Fibroblast of skin of left quadriceps (primary cell): Measurements from ENCODE around the gene UBE2Q2.
A peak's percentile ranks its signal among the peaks of the same experiment; 100 is the strongest.
"Not testable (repeated sequence)": the region's sequence is repeated elsewhere in the genome, so short reads cannot be mapped to it uniquely, and the experiment has no call there.

Experiments used
- DNase-seq, 2 experiments: peaks; one replicate each; pipeline ENCODE4 v3.0.0-alpha.2; 2013; ENCODE audit warnings: low read depth in 2 of 2

Gene UBE2Q2

DNA sequence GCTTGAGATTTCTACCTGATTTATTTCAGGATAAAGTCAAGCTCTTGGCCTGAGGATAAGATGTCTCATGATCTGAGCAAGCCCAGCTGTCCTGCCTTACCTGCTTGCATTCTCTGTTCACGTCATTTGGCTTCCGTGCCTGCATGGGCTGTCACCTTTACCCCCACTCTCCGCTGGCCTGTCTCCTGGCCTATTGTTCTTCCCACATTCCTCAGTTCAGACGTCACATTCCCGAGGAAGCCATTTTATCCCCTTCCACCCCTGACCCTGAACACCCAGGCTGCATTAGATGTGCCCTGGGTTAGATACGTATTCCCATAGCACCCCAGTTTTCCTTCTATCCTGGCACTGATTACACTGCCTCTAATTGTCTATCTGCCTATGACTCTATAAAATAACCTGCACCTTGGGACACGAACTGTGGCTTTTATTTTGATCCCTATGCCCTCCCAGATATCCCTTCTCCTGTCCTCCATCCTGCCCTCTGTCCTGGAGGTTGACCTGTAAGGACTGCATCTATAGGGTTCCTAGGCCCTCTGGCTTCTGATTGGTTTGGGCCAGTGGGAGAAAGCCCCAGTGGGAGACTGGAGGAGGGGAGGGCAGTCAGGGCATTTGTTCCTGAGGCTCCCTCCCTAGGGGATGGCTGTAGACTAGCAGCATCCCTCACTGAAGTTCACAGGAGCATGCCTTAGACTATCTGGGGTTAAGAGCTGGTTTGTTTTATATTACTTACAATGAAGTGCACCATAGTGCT is 19.2 kb upstream of the UBE2Q2 start:
- no peak for DNase-seq

DNA sequence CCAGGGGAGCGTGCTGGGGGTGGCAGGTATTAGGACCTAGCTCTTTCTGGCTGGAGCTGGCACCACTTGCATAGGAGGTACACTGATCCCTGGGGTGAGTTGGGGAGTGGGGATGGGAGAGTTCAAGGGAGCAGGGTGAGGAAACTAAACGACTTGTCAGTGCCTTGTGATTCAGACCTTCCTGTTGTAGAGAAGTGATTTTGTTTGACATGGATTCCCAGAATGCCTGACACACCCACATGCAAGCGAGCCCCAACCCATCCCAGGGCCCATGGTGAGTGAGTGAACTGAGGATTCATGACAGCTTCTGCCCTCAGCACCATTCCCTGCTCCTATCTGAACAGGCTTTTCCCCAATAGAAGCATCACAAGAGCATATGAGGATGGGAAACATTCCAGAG is 15.6 kb upstream of the UBE2Q2 start:
- DNase-seq, result no peak

DNA sequence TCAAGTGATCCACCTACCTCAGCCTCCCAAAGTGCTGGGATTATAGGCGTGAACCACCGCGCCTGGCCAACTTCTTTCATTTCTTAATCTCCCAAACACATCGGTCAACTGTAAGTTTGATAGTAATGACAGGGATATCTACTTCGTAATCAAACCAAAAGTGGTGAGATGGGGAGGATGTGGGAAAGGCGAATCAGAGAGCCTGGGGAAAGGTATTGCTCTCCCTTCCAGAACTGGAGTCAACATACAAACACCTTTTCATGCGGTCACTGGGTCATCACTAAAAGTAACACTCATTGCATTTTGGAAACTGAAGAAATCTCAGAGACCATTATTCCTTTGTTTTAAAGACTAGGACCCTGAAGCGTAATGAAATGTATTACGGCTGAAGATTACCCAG is 14.8 kb upstream of the UBE2Q2 start:
- DNase-seq, result no peak

DNA sequence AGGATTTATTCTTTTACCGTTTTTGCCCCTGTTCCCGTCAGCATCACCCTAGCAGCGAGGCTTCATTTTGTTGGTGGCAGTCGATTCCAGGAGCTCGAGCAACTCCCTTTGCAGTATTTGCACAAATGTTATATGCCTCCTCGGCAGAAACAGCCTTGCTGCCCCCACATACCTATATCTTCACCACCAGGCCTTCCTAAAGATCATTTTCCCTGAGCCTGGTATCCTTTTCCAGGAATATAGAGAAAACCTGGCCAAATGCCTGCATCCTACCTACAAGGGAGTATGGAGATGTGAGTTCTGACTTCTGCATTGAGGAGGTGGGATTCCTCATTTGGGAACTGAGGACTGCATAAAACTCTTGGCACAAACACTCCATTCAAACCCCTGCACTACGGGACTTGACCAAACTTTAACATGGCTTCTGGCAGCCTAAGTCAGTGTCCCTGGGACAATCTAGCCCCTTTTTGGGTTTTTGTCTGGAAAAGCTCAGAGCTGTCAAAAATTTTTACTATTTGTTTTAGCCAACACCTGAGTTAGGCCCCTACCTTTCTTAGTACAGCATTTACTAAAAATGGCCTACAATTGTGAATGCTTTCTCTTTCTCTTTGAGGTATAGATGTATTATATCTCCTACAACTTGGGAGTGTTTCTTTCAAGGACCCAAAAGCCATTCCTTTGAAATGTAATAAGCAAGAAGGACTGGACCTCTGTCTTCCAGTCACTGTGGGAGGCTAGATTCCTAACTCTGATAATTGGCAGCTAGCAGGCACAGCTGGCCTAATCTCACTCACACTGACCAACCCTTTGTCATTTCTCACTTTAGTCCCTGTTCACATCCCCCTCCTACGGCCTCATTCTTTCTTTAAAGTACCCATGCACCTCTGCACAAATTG is 12.1 kb upstream of the UBE2Q2 start:
- no peak for DNase-seq

DNA sequence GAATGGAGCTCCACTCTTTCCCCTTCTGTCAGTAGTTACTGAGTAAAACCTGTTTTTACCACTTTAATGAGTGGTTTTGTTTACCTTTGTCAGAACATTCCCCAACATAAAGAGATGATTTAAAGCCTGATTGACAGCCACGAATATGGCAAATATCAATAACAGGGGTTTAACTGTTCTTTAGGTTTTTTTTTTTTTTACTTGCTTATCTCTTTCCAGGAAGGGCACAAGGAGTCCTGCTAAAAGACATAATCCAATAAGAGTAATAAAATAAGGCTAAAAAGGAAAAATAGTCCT is 11.5 kb upstream of the UBE2Q2 start:
- no peak for DNase-seq

DNA sequence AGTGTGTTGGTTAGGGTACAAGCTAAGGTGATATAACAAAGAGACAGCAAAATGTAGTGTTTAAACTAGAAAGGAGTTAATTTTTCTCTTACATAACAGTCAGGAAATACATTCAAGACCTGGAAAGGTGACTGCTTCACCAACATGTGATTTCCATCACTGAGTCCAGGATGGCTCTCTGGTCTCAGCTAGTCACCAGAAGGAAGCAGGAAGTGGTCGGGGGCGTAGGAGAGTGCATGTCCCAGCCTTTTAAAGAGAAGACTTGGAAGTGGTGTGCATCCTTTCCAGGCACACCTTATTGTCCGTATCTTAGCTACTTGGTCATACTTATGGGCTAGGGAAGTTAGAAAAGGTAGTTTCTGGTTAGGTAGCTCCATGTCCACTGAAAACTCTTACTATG is 11.1 kb upstream of the UBE2Q2 start:
- no peak for DNase-seq

DNA sequence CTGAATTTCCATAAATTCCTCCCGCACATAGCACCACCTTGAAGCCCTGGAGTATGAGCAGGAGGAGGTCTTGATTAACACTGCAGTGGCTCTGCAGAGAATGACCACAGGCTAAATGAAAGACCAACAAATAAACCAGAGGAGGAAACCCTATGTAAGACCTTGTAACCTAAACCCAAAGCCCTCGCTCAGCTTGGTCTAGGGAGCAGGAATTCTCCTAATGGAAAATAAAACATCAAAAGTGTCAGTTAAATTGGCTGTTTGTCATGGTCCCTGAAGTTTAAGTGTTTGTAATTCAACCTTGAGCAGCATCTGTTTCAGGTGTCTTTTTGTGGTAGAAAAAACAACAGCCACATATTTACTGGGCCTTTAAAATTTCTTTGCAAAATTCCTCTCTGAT is 9.2 kb upstream of the UBE2Q2 start:
- DNase-seq, result no peak

DNA sequence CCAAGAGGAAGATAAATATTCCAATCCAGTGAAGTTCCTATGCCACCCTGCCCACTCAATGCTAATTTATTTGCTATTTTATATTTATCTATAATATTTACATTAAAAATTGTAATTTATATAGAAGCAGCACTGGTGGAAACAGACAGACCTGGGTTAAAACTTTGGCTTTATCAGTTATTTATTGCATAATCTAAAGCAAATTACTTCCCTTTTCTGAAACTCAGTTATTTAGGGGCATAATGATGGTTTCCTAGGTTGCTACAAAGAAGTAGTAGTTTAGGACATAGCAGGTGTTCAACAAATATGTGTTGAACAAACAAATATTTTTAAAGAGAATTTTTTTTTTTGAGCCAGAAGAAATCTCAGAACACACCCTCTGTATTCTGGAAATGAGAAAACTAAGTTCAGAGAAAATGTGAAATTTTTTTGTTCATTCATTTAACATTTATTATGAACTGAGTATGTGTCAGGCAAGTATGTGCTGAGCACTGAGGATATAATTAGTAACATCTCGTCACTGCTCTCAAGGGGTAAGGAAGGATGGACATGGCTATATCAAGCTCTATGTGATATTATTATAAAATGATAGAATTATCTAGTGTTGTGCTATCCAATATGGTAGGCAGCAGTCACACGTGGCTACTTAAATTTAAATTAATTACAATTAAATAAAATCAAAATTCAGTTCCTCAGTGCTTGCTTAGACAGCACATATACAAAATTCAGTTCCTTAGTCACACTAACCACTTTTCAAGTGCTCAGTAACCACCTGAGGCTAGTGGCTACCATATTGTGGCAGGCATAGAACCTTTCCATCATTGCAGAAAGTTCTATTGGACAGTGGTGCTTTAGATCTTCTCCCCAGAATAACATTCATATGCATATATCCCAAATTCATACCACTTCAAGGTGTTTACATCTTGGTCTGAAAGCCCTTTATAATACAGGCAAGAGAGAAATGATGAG is 7.0 kb upstream of the UBE2Q2 start:
- no peak for DNase-seq

DNA sequence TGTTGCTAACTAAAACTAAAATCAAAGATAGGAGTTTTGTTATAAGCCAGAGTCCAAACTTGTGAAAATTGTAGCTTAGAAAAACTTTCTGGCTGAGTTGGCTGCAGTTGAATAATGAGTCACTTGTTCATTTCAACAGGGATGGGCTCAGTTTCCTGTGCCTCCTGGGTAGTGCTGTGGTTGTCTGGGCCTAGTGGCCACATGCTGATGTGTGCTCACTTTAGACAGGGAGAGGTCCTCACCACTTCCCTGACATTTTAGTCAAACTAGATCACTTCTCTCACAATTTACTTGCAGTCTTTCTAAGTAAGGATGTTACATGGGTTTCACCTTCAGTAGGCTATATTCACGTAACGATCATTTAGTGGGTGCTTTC is 6.3 kb upstream of the UBE2Q2 start:
- no peak for DNase-seq

DNA sequence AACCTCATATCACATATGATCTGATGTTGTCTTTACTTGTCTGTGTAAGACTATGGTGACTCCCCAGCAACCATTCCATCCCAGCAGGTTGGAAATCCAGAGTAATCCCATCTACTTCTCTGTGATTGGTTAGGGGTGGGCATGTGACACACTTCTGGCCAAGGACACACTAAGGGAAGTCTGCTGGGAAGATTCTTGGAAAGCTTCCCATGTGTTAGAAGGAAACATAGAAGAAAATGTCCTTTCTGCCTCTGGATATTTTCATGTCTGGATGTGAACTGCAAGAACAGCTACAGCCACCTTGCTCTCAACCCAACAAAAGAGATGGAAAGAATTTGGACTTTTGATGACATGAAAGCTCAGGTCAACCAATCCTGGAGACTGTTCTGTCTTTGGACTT is 2.6 kb upstream of the UBE2Q2 start:
- no peak for DNase-seq

DNA sequence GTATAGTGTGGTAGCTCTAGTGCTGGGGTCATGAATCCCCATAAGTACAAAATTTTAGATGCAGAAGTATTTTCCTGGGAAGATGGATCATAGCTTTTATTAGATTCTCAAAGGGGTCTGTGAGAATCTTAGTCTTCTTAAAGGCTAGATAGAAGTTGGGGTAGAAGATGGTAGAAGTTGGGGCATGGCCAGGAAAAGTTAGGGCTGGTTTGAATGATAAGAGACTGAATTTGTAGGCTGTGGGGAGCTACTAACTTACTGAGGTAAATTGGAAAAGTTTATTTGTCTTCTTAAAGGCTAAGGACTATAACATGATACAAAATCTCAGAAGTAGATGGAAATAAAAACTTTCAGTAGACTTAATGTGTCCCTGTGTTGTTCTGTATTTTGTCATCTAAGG is 1.6 kb upstream of the UBE2Q2 start:
- no peak for DNase-seq

DNA sequence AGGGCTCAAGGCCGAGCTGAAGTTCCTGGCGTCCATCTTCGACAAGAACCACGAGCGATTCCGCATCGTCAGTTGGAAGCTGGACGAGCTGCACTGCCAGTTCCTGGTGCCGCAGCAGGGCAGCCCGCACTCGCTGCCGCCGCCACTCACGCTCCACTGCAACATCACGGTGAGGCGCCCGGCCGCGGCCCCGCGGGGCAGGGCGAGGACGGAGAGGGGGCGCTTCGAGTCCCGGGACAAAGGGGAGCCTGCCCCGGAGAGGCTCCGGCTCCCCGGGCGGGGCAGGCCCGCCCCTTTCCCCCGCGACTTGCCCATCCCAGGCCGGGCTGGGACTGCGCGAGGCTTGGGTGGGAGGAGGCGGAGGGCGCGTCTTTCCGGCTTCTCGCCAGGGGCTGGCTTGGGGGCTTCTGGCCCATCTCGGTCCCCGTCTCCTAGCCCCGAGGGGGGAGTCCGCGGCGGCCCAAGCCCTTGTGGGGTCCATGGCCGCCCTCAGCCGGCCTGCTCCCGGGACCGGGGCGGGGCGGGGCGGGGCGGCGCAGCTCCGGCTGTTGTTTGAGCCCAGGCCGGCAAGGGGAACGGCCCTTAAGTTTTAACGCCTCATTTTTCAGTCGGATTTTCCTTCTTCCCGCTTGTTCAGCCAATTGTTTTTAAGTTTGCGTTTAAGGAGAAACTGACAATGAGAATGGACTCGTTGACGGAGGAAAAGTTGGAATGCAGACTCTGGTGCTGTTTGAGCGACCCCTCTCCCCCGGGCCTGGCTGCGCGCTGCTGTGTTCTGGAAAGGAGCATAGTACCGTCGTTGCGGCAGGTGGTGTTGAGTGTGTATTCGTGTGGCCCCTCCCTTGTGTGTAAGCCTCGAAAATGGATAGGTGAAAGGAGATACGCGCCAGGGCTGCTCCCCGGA is 683 bp downstream of the UBE2Q2 start:
- peak in 1 of 2 experiments; percentile 17 for DNase-seq

DNA sequence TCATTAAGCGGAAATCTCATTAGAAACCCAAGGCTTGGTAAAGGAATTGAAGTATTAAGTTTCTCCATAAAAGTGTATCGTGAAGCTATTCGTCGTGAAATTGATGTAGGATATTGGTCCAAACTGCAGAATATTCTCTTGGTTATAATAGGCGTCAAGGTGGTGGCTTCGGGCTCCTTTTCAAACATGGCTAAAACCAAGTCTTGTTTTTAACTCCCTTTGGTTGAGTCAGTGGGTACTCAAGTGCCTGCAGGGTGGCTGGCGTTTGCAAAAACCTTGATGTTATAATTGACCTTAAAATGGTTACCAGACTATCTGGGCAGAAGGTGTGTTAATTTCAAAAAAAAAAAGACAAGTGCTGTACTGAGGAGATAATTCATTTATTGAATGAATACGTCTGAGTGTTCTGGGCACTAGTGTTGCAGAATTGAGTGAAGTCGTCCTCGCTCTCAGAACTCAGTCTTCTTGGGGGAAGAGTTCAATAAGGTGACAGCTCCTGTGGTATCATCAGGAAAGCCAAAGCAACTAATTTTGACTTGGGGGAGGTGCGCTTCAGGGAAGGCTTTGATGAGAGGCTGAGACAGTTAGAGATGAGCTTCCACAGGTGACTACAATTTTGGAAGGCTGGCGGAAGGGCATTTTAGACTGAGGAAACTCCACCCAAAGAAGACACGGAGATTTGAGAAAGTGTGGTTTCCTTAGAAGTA is 1.5 kb downstream of the UBE2Q2 start:
- no peak for DNase-seq

DNA sequence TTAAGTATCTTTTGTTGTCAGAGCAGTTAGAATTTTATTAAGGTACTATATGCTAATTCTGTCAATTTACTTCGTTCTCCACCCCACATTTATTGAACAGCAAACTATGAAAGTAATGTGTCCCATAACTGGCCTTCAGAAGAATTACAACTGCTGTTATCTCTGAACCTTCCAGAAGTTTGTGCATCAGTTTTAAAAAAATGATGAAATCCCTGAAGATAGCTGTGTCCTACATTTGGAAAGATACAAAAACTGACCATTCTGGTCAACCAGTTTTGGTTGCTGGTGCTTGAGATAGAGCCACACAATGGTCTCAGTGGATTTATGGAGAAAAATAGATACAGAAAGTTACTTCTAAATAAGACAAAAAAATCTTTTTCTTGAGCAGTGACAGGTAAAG is 5.9 kb downstream of the UBE2Q2 start:
- DNase-seq, result no peak

DNA sequence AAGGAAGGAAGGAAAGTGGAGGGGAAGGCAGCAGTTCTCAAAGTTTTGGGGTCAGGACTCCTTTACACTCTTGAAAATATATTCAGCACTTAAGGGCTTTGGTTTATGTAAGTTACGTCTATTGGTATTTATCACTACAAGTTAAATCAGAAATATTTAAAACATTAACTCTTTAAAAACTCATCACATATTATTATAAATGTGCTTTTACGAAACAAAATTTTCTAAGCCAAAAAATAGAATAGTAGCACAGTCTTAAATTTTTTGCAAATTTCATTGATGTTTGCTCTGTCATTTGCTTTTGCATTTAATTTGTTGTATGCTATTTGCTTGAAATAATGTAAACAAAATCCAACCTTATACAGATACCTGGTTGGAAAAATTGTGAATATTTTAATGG is 7.5 kb downstream of the UBE2Q2 start:
- no peak for DNase-seq

DNA sequence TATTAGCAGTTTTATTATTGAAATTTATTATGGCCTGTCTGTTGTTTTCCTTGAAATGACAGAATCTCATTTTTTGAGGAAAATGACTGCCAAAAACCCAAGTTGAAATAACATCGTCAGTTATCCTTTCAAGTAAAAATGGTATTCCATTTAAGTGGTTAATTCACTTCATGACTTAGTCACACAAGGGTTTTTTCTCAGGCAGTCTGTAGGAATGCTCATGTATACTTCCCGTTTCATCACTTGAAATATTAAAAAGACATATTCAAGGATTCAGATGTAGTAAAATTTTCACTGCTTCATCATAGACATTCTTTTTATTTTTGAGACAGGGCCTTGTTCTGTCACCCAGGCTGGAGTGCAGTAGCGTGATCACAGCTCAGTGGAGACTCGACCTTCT is 8.3 kb downstream of the UBE2Q2 start:
- DNase-seq, result not testable (repeated sequence)

DNA sequence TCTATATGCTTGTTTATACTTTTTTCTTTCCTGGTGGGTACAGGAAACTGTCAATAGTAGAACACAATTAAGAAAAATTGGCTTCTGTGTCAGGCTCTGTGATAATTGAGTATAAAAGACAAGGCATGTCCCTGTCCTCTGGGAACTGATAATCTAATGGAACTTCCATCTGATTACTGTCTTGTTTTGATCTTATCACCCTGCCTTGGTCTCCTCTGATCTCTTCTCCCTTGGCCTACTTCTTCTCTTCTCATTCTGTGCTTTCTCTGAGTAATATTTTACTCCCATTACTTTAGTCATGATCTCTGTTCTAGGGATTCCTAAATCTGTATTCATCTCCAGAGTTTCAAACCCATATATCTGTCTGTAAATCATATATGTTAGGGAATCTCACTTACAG is 14.6 kb downstream of the UBE2Q2 start:
- no peak for DNase-seq

DNA sequence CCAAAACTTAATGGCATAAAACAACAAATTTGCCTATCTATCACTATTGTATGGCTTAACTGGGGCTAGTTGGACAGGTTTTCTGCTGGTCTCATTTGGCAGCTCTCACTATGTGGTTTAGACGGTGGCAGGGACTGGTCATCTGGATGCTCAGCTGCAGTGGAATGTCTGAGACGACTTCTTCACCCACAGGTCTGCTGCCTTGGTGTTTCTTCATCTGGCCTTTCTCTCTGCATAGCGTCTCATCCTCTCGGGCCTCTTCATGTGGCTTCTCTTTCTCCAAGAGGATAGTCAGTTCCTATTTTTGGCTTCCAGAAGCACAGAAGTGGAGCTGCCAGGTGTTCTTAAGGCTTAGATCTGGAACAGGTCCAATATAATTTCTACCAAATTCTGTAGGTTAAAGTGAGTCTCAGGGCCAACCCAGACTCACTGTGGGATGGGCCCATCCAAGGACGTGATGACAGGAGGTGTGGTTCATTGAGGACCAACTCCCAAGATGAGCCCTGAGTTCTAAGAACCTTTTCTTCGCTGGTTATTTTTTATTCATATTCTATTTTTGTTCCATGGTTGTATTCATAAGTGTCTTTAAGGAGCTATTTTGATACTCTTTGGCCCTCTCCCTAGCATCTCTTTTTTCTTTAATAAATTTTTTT is 18.6 kb downstream of the UBE2Q2 start:
- DNase-seq, result no peak

DNA sequence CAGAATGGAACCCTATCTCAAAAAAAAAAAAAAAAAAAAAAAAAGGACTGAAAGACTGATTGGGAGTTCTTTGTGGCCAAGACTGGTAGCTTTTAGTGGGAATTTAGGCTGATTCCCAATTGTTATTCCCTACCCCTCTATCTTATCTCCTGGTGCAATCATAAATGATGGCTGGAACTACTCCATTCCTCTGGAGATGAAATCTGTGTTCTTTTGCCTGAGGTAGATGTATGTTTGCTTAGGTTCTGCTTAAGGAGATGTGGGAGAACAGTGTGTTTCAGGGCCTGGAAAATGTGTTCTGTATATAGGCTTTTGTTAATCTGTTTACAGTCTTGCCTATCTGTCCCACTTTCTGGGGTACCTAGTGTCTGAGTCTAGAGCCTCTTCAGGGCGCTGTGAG is 19.5 kb downstream of the UBE2Q2 start:
- DNase-seq, result no peak
